HepG2 (cell line): ENCODE results near the gene BAG5. TPM values are rescaled to one million over a fixed set of nuclear protein-coding genes. Genes with fewer than 3 reads are reported as not detected.

Experiments used
- ARID2 ChIP-seq: sonication (generic); formaldehyde crosslinking; IDR thresholded peaks from 2 replicates; pipeline ENCODE4 v1.8.1; 2022; ENCODE audit warnings: mild to moderate bottlenecking, missing genetic modification reagents, borderline replicate concordance
- FLYWCH1 ChIP-seq: sonication (generic); formaldehyde crosslinking; IDR thresholded peaks from 2 replicates; pipeline ENCODE4 v1.8.1; 2023; ENCODE audit warnings: mild to moderate bottlenecking, missing genetic modification reagents
- GABPB1 ChIP-seq: IDR thresholded peaks from 2 replicates; pipeline ENCODE4 v1.6.1; 2016; ENCODE audit warnings: mild to moderate bottlenecking, missing genetic modification reagents, moderate library complexity, missing compliant biosample characterization
- KLF15 ChIP-seq: sonication (generic); formaldehyde crosslinking; IDR thresholded peaks from 2 replicates; pipeline ENCODE4 v1.8.1; 2023; ENCODE audit warnings: borderline replicate concordance, mild to moderate bottlenecking, inconsistent platforms, missing genetic modification reagents, mixed read lengths
- NRL ChIP-seq: sonication (generic); formaldehyde crosslinking; IDR thresholded peaks from 2 replicates; pipeline ENCODE4 v1.5.0; 2020; ENCODE audit warnings: missing genetic modification reagents, mild to moderate bottlenecking, moderate library complexity, borderline replicate concordance
- PRPF4 ChIP-seq: fragments of 200-400 bp; formaldehyde crosslinking; IDR thresholded peaks from 2 replicates; pipeline ENCODE4 v1.6.1; 2016; ENCODE audit warnings: low read length, low read depth; ENCODE audit not compliant: poor library complexity, severe bottlenecking
- RFX3 ChIP-seq: IDR thresholded peaks from 2 replicates; pipeline ENCODE4 v1.6.1; 2016; ENCODE audit warnings: missing biosample characterization, missing genetic modification reagents
- SOX13 ChIP-seq, 3 experiments: fragments of 450-650 bp in 1 of 3; sonication (generic) in 1 of 3; formaldehyde crosslinking in 1 of 3; IDR thresholded peaks in 2 of 3; conservative IDR thresholded peaks in 1 of 3; 2 replicates each; pipeline versions ENCODE4 v1.5.0 to v1.6.1; 2016 to 2020; ENCODE audit warnings: antibody characterized with exemption in 1 of 3, mild to moderate bottlenecking in 1 of 3, missing compliant biosample characterization in 1 of 3, missing genetic modification reagents in 1 of 3, moderate library complexity in 1 of 3
- ZMYM2 ChIP-seq: sonication (generic); formaldehyde crosslinking; IDR thresholded peaks from 2 replicates; pipeline ENCODE4 v1.8.0; 2022; ENCODE audit warnings: mild to moderate bottlenecking, missing genetic modification reagents
- ZNF782 ChIP-seq: sonication (generic); formaldehyde crosslinking; IDR thresholded peaks from 2 replicates; pipeline ENCODE4 v1.4.0; 2020; ENCODE audit warnings: missing genetic modification reagents, mild to moderate bottlenecking, borderline replicate concordance
- ZNF788 ChIP-seq: sonication (generic); formaldehyde crosslinking; IDR thresholded peaks from 2 replicates; pipeline ENCODE4 v1.5.0; 2020; ENCODE audit warnings: mild to moderate bottlenecking, missing genetic modification reagents, borderline replicate concordance
- ZSCAN25 ChIP-seq: sonication (generic); formaldehyde crosslinking; IDR thresholded peaks from 2 replicates; pipeline ENCODE4 v1.8.0; 2022; ENCODE audit warnings: mild to moderate bottlenecking, missing genetic modification reagents
- polyA plus RNA-seq, 8 experiments: library from polyadenylated mRNA; depleted of rRNA in 3 of 8; stranded (reverse) in 7 of 8; unstranded in 1 of 8; fragments of >200 nt; fragmentation: Illumina TruSeq in 4 of 8; extraction: Trizol in 4 of 8; gene quantifications; 2 replicates each; pipeline versions ENCODE4 v1.2.1 to v1.2.3, GENCODE V29; 2011 to 2016; ENCODE audit warnings: low read depth in 4 of 8, missing spikeins in 1 of 8, mixed read lengths in 1 of 8; ENCODE audit not compliant: insufficient read depth in 1 of 8
- total RNA-seq, 5 experiments: library from RNA; depleted of rRNA; stranded (reverse); fragments of >200 nt; fragmentation: Illumina TruSeq; extraction: Trizol; gene quantifications; 2 replicates each; pipeline ENCODE4 v1.2.3, GENCODE V29; 2016; ENCODE audit warnings: low read depth in 1 of 5
- TF ChIP-seq, protein P1 (sequence below): sonication (generic); formaldehyde crosslinking; IDR thresholded peaks from 2 replicates; pipeline ENCODE4 v1.4.0; 2020; ENCODE audit warnings: missing genetic modification reagents, borderline replicate concordance
- TF ChIP-seq, protein P2 (sequence below): sonication (generic); formaldehyde crosslinking; IDR thresholded peaks from 2 replicates; pipeline ENCODE4 v1.4.0; 2020; ENCODE audit warnings: missing genetic modification reagents, mild to moderate bottlenecking, borderline replicate concordance
- TF ChIP-seq, protein P3 (sequence below): IDR thresholded peaks from 2 replicates; pipeline ENCODE4 v1.6.1; 2016; ENCODE audit warnings: mild to moderate bottlenecking
- TF ChIP-seq, protein P4 (sequence below): sonication (generic); formaldehyde crosslinking; conservative IDR thresholded peaks from 2 replicates; pipeline ENCODE4 v1.4.0; 2020; ENCODE audit warnings: missing genetic modification reagents

Gene BAG5
- total and polyA plus RNA-seq, 2 of the 13 experiments (the other 11 are each of a cell fraction or from before 2014, with no cell fraction given), result 3.5 to 21.0 TPM

DNA sequence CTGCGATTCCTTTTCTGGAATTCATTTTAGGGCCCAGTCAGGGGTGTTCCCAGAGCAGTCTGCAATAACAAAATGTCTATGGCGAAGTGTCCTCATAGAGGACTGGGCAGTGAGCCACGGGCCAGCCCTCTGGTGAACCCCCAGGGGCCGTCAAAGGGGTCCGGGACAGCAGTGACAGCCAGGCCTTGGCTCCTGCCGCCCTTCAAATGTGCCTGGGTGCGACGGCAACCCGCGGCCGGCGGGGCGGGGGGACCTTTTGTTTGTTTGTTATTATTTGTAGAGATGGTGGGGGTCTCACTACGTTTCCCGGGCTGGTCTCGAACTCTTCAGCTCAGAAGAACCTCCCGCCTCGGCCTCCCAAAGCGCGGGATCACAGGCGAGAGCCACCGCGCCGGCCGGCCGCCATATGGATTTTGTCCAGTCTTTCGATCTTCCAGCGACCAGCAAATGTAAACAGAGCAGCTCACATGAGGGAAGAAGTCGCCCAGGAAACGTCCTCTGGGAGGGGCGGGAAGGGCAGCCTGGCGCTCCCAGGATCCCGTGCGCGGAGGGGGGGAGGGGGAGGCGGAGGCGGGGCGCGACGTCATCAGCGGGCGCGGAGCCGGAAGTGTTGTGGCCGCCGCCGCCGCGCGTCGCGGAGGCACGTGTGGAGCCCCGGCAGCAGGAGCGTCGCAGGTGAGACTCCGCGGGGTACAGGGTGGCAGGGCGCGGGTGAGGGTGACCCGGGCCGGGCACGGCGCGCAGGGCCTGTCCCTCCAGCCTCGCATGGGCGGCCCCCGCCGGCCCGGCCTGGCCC lies 33.7 kb downstream of the BAG5 start, which contains the start of gene TRMT61A (continued):
- TF ChIP-seq, protein P1, sequence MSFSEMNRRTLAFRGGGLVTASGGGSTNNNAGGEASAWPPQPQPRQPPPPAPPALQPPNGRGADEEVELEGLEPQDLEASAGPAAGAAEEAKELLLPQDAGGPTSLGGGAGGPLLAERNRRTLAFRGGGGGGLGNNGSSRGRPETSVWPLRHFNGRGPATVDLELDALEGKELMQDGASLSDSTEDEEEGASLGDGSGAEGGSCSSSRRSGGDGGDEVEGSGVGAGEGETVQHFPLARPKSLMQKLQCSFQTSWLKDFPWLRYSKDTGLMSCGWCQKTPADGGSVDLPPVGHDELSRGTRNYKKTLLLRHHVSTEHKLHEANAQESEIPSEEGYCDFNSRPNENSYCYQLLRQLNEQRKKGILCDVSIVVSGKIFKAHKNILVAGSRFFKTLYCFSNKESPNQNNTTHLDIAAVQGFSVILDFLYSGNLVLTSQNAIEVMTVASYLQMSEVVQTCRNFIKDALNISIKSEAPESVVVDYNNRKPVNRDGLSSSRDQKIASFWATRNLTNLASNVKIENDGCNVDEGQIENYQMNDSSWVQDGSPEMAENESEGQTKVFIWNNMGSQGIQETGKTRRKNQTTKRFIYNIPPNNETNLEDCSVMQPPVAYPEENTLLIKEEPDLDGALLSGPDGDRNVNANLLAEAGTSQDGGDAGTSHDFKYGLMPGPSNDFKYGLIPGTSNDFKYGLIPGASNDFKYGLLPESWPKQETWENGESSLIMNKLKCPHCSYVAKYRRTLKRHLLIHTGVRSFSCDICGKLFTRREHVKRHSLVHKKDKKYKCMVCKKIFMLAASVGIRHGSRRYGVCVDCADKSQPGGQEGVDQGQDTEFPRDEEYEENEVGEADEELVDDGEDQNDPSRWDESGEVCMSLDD (CRISPR knock-in tag), result 0 out of 2 replicates have a peak, but pooled peaks have one; percentile 8
- no peak for TF ChIP-seq FLYWCH1 (CRISPR knock-in tag)
- TF ChIP-seq KLF15 (CRISPR knock-in tag), result 0 out of 2 replicates have a peak, but pooled peaks have one; percentile 31
- TF ChIP-seq, protein P2, sequence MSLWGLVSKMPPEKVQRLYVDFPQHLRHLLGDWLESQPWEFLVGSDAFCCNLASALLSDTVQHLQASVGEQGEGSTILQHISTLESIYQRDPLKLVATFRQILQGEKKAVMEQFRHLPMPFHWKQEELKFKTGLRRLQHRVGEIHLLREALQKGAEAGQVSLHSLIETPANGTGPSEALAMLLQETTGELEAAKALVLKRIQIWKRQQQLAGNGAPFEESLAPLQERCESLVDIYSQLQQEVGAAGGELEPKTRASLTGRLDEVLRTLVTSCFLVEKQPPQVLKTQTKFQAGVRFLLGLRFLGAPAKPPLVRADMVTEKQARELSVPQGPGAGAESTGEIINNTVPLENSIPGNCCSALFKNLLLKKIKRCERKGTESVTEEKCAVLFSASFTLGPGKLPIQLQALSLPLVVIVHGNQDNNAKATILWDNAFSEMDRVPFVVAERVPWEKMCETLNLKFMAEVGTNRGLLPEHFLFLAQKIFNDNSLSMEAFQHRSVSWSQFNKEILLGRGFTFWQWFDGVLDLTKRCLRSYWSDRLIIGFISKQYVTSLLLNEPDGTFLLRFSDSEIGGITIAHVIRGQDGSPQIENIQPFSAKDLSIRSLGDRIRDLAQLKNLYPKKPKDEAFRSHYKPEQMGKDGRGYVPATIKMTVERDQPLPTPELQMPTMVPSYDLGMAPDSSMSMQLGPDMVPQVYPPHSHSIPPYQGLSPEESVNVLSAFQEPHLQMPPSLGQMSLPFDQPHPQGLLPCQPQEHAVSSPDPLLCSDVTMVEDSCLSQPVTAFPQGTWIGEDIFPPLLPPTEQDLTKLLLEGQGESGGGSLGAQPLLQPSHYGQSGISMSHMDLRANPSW (CRISPR knock-in tag), result no peak
- TF ChIP-seq ARID2, result no peak
- TF ChIP-seq SOX13 (IDR thresholded peaks at IDR 0.05), result no peak
- peak in 1 of 2 experiments; percentile 38; a peak in 2 of 4 replicates for TF ChIP-seq SOX13 (CRISPR knock-in tag; conservative IDR thresholded peaks at IDR 0.05 in 1 of 2, IDR thresholded peaks at IDR 0.05 in 1 of 2)
- TF ChIP-seq, protein P3, sequence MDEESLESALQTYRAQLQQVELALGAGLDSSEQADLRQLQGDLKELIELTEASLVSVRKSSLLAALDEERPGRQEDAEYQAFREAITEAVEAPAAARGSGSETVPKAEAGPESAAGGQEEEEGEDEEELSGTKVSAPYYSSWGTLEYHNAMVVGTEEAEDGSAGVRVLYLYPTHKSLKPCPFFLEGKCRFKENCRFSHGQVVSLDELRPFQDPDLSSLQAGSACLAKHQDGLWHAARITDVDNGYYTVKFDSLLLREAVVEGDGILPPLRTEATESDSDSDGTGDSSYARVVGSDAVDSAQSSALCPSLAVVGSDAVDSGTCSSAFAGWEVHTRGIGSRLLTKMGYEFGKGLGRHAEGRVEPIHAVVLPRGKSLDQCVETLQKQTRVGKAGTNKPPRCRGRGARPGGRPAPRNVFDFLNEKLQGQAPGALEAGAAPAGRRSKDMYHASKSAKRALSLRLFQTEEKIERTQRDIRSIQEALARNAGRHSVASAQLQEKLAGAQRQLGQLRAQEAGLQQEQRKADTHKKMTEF, result 0 out of 2 replicates have a peak, but pooled peaks have one; percentile 54
- TF ChIP-seq ZNF782 (CRISPR knock-in tag), result no peak
- TF ChIP-seq RFX3 (CRISPR knock-in tag), result 0 out of 2 replicates have a peak, but pooled peaks have one; percentile 40
- 0 out of 2 replicates have a peak, but pooled peaks have one; percentile 63 for TF ChIP-seq NRL (CRISPR knock-in tag)
- TF ChIP-seq ZNF788 (CRISPR knock-in tag), result no peak; the same call in 1 of the 2 replicates
- no peak for TF ChIP-seq PRPF4
- TF ChIP-seq, protein P4, sequence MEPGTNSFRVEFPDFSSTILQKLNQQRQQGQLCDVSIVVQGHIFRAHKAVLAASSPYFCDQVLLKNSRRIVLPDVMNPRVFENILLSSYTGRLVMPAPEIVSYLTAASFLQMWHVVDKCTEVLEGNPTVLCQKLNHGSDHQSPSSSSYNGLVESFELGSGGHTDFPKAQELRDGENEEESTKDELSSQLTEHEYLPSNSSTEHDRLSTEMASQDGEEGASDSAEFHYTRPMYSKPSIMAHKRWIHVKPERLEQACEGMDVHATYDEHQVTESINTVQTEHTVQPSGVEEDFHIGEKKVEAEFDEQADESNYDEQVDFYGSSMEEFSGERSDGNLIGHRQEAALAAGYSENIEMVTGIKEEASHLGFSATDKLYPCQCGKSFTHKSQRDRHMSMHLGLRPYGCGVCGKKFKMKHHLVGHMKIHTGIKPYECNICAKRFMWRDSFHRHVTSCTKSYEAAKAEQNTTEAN (CRISPR knock-in tag), result peak; percentile 46; the same call in 1 of the 2 replicates
- TF ChIP-seq GABPB1 (CRISPR knock-in tag), result peak; percentile 91
- peak; percentile 39; the same call in 1 of the 2 replicates for TF ChIP-seq ZSCAN25
- TF ChIP-seq ZMYM2 (CRISPR knock-in tag), result 0 out of 2 replicates have a peak, but pooled peaks have one; percentile 34
